Measurements from ENCODE around the gene SPRR2A. TPM values are rescaled to one million over a fixed set of nuclear protein-coding genes. Genes with fewer than 3 reads are reported as not detected.

The SPRR2A gene
- total RNA-seq (2021), result not detected in 2 replicates
- long read RNA-seq, result 0 reads

DNA sequence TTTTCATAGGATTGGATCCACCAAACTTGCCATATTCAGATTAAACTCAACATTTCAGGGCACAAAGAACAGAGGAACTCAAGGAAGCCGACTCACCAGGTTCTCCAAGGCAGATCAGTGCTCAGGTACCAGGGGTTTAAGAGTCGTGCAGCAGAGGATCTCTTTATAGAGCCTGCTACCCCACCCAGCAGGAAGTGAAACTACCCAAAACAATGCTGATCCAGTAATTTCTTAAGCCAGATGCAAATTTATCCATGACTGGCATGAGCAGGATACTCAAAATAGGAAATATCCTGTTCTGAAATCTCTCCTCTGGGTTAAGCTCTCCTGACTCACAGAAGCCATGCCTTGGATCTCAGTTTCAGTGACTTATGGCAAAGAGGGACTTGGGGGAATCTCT, at the start of gene SPRR2A:
TSS of gene SPRR2A (minus strand) at position 138 of the 400 bp plus-strand sequence. CDS start 777 bp downstream, outside the sequence.
- H4K5ac ChIP-seq (ENCODE audit: insufficient read length, low read depth, low read length), result no peak within 1 kb of the TSS
- H3K4me1 ChIP-seq (ENCODE audit: insufficient read depth, low read length), result no peaks in the 10 kb centered on the region
- Mint-ChIP-seq H3K4me1 (peaks cover 0 to 2% of the 10 kb centered on the region in 2 experiments; a peak in 1 of 4 replicates), H3K36me3 (ENCODE audit: insufficient read depth in 1 of 3, low read depth in 3 of 3) (no peaks in the 10 kb centered on the region), H3K4me3 (no peak within 1 kb of the TSS), H3K9me3 (peaks cover 3 to 5% of the 10 kb centered on the region in 2 experiments; a peak in 4 of 5 replicates), H3K27me3 (ENCODE audit: low read depth) (peaks cover 1% of the 10 kb centered on the region; the same call in 1 of the 2 replicates), H3K27ac (no peak within 1 kb of the TSS)
- H3K79me2 ChIP-seq (ENCODE audit: insufficient read depth, low read length), result no peaks in the 10 kb centered on the region
- no peak within 1 kb of the TSS for H3K14ac ChIP-seq (ENCODE audit: insufficient read depth, low read length)
- no peaks in the 10 kb centered on the region for H4K20me1 ChIP-seq (ENCODE audit: control insufficient read depth, insufficient read depth, insufficient read length)
- no peaks in the 10 kb centered on the region for H3K79me1 ChIP-seq (ENCODE audit: insufficient read depth, low read depth, low read length, poor library complexity, severe bottlenecking)
- no peak within 1 kb of the TSS for H3K9ac ChIP-seq (ENCODE audit: extremely low read depth, insufficient read length, low read length)
- H2BK5ac ChIP-seq (ENCODE audit: insufficient read length, low read length), result no peak within 1 kb of the TSS
- DNase-seq, result no peak
- no peak within 1 kb of the TSS for H2BK20ac ChIP-seq (ENCODE audit: low read depth, low read length, poor library complexity, severe bottlenecking)
- no peak within 1 kb of the TSS for H3T11ph ChIP-seq (ENCODE audit: low read length)
- no peaks in the 10 kb centered on the region for H3K9me3 ChIP-seq (ENCODE audit: control insufficient read depth, low read depth, low read length)
- no peak within 1 kb of the TSS for H3K4ac ChIP-seq (ENCODE audit: low read depth, low read length)
- H2BK12ac ChIP-seq (ENCODE audit: insufficient read length, low read depth, low read length), result no peak within 1 kb of the TSS
- H3K56ac ChIP-seq (ENCODE audit: insufficient read length, low read depth, low read length), result no peak within 1 kb of the TSS
- no peaks in the 10 kb centered on the region for H3K27me3 ChIP-seq (ENCODE audit: insufficient read depth, low read length)
- H3K23ac ChIP-seq (ENCODE audit: insufficient read length, low read depth, low read length), result no peak within 1 kb of the TSS
- H3K4me2 ChIP-seq (ENCODE audit: insufficient read depth, insufficient read length, low read length), result no peak within 1 kb of the TSS
- no peak within 1 kb of the TSS for H2AFZ ChIP-seq (ENCODE audit: low read length)
- no peak within 1 kb of the TSS for H2BK15ac ChIP-seq (ENCODE audit: low read depth, low read length)
- H4K8ac ChIP-seq (replicated peaks; ENCODE audit: insufficient read length, low read depth, low read length), result no peak within 1 kb of the TSS
- TF ChIP-seq, protein P1, sequence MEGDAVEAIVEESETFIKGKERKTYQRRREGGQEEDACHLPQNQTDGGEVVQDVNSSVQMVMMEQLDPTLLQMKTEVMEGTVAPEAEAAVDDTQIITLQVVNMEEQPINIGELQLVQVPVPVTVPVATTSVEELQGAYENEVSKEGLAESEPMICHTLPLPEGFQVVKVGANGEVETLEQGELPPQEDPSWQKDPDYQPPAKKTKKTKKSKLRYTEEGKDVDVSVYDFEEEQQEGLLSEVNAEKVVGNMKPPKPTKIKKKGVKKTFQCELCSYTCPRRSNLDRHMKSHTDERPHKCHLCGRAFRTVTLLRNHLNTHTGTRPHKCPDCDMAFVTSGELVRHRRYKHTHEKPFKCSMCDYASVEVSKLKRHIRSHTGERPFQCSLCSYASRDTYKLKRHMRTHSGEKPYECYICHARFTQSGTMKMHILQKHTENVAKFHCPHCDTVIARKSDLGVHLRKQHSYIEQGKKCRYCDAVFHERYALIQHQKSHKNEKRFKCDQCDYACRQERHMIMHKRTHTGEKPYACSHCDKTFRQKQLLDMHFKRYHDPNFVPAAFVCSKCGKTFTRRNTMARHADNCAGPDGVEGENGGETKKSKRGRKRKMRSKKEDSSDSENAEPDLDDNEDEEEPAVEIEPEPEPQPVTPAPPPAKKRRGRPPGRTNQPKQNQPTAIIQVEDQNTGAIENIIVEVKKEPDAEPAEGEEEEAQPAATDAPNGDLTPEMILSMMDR (conservative IDR thresholded peaks at IDR 0.05), result no peak
- H3K18ac ChIP-seq (ENCODE audit: insufficient read length, low read depth, low read length), result no peak within 1 kb of the TSS
- H2BK120ac ChIP-seq (ENCODE audit: low read depth, low read length, poor library complexity, severe bottlenecking), result no peak within 1 kb of the TSS
- H3K27ac ChIP-seq (ENCODE audit: insufficient read length, low read depth, low read length), result no peak within 1 kb of the TSS
- WGBS (ENCODE audit: extremely low coverage, insufficient read length, low lambda C conversion rate), result no CpG with 5 or more reads among the region's 2 CpGs
- no peak within 1 kb of the TSS for H4K91ac ChIP-seq (ENCODE audit: insufficient read length, low read depth, low read length)
- no peak within 1 kb of the TSS for H2AK5ac ChIP-seq (ENCODE audit: insufficient read length, low read length)
- no peaks in the 10 kb centered on the region for H3K23me2 ChIP-seq (ENCODE audit: insufficient read length, low read depth, low read length, poor library complexity, severe bottlenecking)
